Stimulated activated CD8-positive, alpha-beta memory T cell treated with anti-CD3 and anti-CD28 coated beads, Interleukin-15, amount 100 ng/mL, for 4 hours (primary cell): ENCODE results near the gene WDR91.
"Not testable (repeated sequence)": the region's sequence is repeated elsewhere in the genome, so short reads cannot be mapped to it uniquely, and the experiment has no call there.

Experiments used
- DNase-seq, 2 donors: peaks; one replicate each; pipeline ENCODE4 v3.0.0-alpha.2; 2020; ENCODE audit warnings: low read depth in 2 of 2

The WDR91 gene

GRCh38 chr7:135179321-135179925 lies 31.9 kb downstream of the WDR91 start:
- DNase-seq = no peak

DNA sequence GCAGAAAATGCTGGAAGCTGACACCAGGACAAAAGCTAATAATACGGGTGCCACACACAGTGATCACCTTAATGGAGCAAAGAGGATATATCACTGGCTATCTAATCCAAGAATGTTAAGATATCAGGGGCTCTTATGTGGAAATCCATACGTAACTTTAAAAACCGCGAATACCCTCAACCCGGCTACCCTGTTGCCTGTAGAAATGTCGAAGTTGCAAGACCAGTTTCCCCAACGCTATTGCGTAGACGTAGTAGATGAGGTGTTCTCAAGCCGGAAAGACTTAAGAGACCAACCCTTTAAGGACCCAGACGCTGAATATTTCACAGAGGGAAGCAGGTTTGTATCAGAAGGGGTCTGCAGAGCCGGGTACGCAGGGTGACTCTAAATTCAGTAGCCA lies 33.0 kb downstream of the WDR91 start:
- no peak for DNase-seq

DNA sequence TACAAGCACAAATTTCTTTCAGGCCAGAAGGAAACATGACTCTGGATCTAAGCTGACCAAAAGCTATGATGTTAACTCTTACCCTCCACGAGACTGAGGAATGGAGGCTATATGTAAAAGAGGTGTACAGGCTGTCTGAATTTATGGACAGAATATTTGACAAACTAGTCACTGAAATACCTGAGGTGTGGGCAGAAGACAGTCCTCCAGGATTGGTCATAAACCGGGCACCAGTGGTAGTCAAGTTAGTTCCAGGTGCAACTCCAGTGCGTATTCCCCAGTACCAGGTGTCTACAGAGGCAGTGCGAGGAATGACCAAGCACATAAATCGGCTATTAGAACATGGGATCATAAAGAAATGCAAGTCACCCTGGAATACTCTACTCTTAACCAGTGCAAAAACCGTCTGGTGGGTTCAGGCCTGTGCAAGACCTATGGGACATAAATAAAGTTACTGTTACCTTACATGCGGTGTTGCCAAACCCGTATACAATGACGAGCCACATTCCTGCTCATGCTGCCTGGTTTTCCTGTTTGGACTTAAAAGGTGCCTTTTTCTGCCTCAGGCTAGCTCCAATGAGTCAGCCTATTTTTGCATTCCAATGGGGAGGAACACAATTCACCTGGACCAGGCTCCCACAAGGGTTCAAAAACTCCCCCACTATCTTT lies 34.2 kb downstream of the WDR91 start:
- no peak for DNase-seq

DNA sequence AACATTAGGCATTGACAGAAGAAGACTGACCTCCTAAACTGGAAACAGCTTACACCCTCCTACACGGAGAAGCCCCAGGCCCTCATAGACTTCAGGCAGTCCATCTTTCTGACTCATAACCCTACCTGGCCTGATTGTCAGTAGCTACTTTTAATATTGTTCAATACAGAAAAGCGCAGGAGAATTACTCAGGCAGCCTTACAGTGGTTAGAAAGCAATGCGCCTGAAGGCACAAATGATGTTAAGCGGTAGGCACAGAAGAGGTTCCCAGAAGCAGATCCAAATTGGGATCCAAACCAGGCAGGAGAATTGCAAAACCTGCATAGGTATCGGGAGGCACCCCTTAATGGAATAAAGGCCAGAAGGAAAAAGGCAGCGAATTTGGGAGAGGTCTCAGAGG lies 35.4 kb downstream of the WDR91 start:
- DNase-seq = no peak

- no peak for DNase-seq
Observed at GRCh38 chr7:135174941-135175340, 36.4 kb downstream of the WDR91 start.

DNA sequence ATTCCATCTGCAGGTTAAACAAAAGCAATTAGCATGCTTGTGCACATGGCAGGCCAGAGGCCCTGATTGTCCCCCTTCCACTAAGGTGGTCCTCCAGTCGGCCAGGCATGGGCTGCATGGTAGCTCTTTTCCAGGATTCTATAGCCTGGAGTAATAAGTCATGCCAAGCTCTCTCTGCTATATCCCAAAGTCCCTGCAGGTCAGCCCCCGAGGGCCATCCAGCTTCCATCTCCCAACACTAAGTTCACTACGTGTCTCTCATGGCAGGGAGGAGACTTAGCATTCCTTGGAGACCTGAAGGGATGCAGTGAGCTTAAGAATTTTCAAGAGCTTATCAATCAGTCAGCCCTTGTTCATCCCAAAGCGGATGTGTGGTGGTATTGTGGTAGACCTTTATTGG lies 37.4 kb downstream of the WDR91 start:
- not testable (repeated sequence) for DNase-seq

DNA sequence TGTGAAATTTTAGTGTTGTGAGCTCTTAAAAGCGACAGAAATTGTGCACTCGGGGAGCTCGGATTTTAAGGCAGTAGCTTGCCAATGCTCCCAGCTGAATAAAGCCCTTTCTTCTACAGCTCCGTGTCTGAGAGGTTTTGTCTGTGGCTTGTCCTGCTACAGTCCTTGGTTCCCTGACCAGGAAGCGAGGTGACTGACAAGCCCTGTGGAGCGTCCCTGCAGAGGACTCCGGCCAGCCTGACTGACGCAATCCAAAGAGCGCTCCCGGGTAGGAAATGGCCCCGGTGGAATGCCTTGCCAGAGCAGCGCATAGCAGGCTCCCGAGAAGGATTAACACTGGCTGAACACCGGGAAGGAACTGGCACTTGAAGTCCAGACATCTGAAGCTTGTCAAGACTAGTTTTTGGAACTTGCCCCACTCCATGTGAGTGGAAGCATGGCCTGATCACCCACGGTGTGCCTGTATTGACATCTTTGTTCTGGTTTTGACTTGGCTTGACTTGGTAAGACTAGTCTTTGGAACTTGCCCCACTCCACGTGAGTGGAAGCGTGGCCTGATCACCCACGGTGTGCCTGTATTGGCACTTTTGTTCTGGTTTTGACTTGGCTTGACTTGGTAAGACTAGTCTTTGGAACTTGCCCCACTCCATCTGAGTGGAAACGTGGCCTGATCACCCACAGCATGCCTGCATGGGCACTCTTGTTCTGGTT lies 39.6 kb downstream of the WDR91 start:
- not testable (repeated sequence) for DNase-seq

DNA sequence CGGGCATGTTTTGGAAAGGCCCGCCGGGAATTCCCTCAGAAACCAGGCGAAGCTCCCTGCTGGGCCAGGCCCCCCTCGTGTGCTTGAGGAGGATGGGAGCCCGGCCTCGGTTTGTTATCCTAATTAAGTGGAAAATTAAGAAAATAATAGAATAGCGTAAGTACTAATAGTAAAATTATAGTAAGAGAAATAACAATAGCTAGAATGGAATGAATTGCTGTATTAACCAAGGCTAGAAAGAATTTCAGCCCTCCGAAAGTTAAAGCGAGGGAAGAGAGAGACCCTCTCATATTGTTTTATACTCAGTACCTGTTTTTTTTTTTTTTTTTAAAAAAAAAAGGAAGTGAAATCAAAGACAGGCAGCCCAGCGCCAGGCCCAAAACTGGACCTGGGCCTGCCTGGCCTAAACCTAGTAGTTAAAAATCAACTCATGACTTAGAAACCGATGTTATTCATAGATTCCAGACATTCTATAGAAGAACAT lies 40.3 kb downstream of the WDR91 start:
- not testable (repeated sequence) for DNase-seq

DNA sequence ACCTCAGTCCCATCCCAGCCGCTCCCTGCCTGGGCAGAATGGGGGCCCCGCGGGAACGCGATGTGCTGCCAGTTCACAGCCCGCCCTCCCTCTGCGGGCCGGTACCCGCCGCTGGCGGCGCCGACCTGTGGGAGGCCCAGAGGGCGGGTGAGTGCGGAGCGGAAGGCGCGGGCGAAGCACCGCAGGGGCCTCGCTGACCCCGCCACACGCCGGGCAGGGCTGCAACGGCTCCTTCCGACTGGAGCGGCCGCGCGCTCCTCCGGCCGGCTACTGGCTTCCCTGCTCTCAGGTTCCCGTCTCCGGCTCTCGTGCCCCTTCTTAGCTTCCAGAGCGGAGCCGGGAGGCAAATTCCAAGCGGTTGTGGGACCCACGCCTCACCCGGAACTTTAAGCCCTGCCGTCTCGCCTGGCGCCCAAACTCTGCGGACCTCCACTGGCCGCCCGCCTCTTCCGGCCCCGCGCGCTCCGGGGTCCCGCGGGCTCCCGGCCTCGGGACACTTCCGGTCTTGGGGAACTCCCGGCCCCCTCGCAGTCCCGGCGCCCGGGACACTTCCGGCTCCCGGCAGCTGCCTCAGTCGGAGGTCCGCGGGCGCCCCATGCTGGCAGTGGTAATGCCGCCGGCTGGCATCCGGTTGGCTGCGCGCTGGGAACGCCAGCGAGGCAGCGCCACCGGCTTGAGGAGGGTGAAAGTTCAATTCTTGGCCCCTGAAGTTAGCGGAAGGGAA lies 40.9 kb downstream of the WDR91 start, which contains the start of gene CYREN:
Gene CYREN (minus strand): TSS at position 434 of the 724 bp plus-strand sequence. CDS start 1,785 bp downstream, outside the sequence.
- DNase-seq = peak; percentile 79 to 87

GRCh38 chr7:135169964-135170273 lies 41.4 kb downstream of the WDR91 start:
- DNase-seq = no peak

DNA sequence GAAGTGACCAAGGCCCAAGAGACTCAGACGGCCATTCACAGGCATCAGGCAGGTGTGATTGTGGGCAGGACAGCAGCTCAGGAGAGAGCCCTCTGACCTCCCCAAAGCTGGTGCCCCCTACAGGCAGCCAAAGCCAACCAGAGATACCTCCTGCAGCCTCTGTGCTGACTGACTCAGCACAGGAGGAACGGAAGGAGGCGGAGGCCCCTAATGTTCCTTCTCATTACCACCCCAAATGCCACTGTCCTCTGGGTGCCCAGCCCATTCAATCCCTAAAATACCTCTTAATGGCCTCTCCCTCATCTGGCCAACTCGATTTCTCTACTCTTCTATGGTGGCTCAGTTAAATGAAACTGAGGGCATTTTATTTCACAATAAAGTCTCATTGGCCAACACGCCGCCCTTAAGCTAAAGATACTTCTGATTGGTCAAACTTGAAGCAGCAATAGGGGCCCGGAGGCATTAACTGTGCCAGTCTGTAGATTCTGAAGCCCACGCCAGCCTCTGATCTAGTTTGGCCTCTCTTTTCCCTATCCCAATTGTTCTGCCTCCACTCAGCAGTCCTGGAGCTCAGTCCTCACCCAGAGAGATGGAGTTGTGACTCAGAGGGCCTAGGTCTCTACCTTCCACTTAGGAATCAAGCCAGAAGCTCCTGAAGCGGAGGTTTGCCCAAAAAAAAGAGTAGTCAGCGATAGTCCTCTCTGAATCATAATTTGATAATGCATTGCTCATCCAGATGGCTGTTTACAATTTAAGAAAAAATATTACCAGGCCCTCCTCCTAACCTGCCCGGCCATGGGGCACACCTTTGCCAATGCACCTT lies 42.0 kb downstream of the WDR91 start:
- peak in 1 of 2 donors; percentile 37 for DNase-seq

- DNase-seq = no peak
Observed at GRCh38 chr7:135168489-135169140, 42.7 kb downstream of the WDR91 start.

- DNase-seq = no peak
Observed at GRCh38 chr7:135168001-135168400, 43.3 kb downstream of the WDR91 start.

- no peak for DNase-seq
Observed at GRCh38 chr7:135167365-135167917, 43.9 kb downstream of the WDR91 start.

GRCh38 chr7:135166338-135166990 lies 44.9 kb downstream of the WDR91 start:
- DNase-seq = no peak

GRCh38 chr7:135165862-135166261 lies 45.5 kb downstream of the WDR91 start:
- no peak for DNase-seq

- DNase-seq = no peak
Observed at GRCh38 chr7:135164357-135165061, 46.8 kb downstream of the WDR91 start.

DNA sequence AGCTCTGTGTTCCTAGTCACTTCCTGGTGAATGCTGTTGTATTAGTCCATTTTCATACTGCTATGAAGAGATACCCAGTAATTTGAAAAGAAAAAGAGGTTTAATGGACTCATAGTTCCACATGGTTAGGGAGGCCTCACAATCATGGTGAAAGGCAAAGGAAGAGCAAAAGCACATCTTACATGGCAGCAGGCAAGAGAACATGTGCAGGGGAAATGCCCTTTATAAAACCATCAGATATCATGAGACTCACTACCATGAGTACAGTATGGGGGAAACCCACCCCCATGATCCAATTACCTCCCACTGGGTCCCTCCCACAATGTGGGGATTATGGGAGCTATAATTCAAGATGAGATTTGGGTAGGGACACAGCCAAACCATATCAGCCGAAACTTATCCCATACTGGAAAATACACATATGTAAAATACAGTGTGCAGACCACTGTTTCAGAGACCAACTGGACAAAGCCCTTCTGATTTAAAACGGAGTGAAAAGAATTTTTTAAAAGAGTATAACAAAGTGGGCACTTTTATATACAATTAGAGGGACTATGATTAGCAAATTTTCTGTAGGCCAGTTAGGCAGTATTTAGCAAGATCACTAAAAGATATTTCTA lies 48.8 kb downstream of the WDR91 start:
- no peak for DNase-seq

GRCh38 chr7:135161669-135162068 lies 49.7 kb downstream of the WDR91 start:
- DNase-seq = no peak
